ENCODE results near the gene ALOX5AP. TPM values are rescaled to one million over a fixed set of nuclear protein-coding genes. Genes with fewer than 3 reads are reported as not detected.
"Not testable (repeated sequence)": the region's sequence is repeated elsewhere in the genome, so short reads cannot be mapped to it uniquely, and the experiment has no call there.

Gene ALOX5AP
- total RNA-seq, 1 donor from 2014 or later: 33.6 TPM

- intact Hi-C loops (cut with DNase I): no loop called here
- peaks cover 23% of the 10 kb centered on the region for H3K4me1 ChIP-seq
- no peak for TF ChIP-seq CTCF (IDR thresholded peaks at IDR 0.05)
- TF ChIP-seq POLR2AphosphoS5 (IDR thresholded peaks at IDR 0.05; ENCODE audit: insufficient read depth in 1 of 2, low read depth in 1 of 2): no peak
- no peak for TF ChIP-seq POLR2A (IDR thresholded peaks at IDR 0.05)
- no peaks in the 10 kb centered on the region for H3K36me3 ChIP-seq
- no peak overlapping the region for H3K27ac ChIP-seq
- DNase-seq (ENCODE audit: extremely low spot score in 2 of 2): no peak
- no peaks in the 10 kb centered on the region for H3K27me3 ChIP-seq
- H3K9me3 ChIP-seq: no peaks in the 10 kb centered on the region
- no peak overlapping the region for H3K4me3 ChIP-seq
These were observed 11.4 kb downstream of the ALOX5AP start for GRCh38 chr13:30746791-30747190.

GRCh38 chr13:30747845-30748244 is 12.5 kb downstream of the ALOX5AP start:
- H3K36me3 ChIP-seq; H3K4me3 ChIP-seq; H3K27ac ChIP-seq; H3K27me3 ChIP-seq; intact Hi-C loops (cut with DNase I); H3K9me3 ChIP-seq; DNase-seq (ENCODE audit: extremely low spot score in 2 of 2): not testable (repeated sequence)
- H3K4me1 ChIP-seq: peaks cover 20% of the 10 kb centered on the region

- no peak for TF ChIP-seq CTCF (IDR thresholded peaks at IDR 0.05)
- TF ChIP-seq POLR2AphosphoS5 (IDR thresholded peaks at IDR 0.05; ENCODE audit: insufficient read depth in 1 of 2, low read depth in 1 of 2): no peak
- no peak for TF ChIP-seq POLR2A (IDR thresholded peaks at IDR 0.05)
- peaks cover 11% of the 10 kb centered on the region for H3K4me1 ChIP-seq
- H3K9me3 ChIP-seq: no peaks in the 10 kb centered on the region
- no peaks in the 10 kb centered on the region for H3K27me3 ChIP-seq
- DNase-seq (ENCODE audit: extremely low spot score in 2 of 2): no peak
- intact Hi-C loops (cut with DNase I): no loop called here
- no peak overlapping the region for H3K4me3 ChIP-seq
- H3K27ac ChIP-seq: no peak overlapping the region
- H3K36me3 ChIP-seq: no peaks in the 10 kb centered on the region
These were observed 13.4 kb downstream of the ALOX5AP start for GRCh38 chr13:30748717-30749116.

GRCh38 chr13:30750036-30750435 is 14.7 kb downstream of the ALOX5AP start:
- no peaks in the 10 kb centered on the region for H3K36me3 ChIP-seq
- DNase-seq (ENCODE audit: extremely low spot score in 2 of 2): no peak
- TF ChIP-seq POLR2AphosphoS5 (IDR thresholded peaks at IDR 0.05; ENCODE audit: insufficient read depth in 1 of 2, low read depth in 1 of 2): no peak
- no peak for TF ChIP-seq CTCF (IDR thresholded peaks at IDR 0.05)
- no peak for TF ChIP-seq POLR2A (IDR thresholded peaks at IDR 0.05)
- no peaks in the 10 kb centered on the region for H3K4me1 ChIP-seq
- H3K9me3 ChIP-seq: no peaks in the 10 kb centered on the region
- H3K4me3 ChIP-seq: no peak overlapping the region
- intact Hi-C loops (cut with DNase I): no loop called here
- no peaks in the 10 kb centered on the region for H3K27me3 ChIP-seq
- H3K27ac ChIP-seq: no peak overlapping the region

- TF ChIP-seq POLR2A (IDR thresholded peaks at IDR 0.05): no peak
- TF ChIP-seq CTCF (IDR thresholded peaks at IDR 0.05): no peak
- TF ChIP-seq POLR2AphosphoS5 (IDR thresholded peaks at IDR 0.05; ENCODE audit: insufficient read depth in 1 of 2, low read depth in 1 of 2): no peak
- no peaks in the 10 kb centered on the region for H3K4me1 ChIP-seq
- H3K27me3 ChIP-seq: no peaks in the 10 kb centered on the region
- H3K27ac ChIP-seq: no peak overlapping the region
- H3K36me3 ChIP-seq: no peaks in the 10 kb centered on the region
- no peak for DNase-seq (ENCODE audit: extremely low spot score in 2 of 2)
- intact Hi-C loops (cut with DNase I): no loop called here
- no peak overlapping the region for H3K4me3 ChIP-seq
- H3K9me3 ChIP-seq: no peaks in the 10 kb centered on the region
These were observed 16.0 kb downstream of the ALOX5AP start for GRCh38 chr13:30751183-30751933.

Data from vagina (tissue), 2 donors.